T-helper 17 cell (primary cell): ENCODE data around the gene ADARB2. TPM values are rescaled to one million over a fixed set of nuclear protein-coding genes. Genes with fewer than 3 reads are reported as not detected.

Experiments used
- ATAC-seq: fragments of 150-1000 bp; cut with Tn5 transposase; 2 replicates; pipeline ENCODE4 v1.10.0; 2021; ENCODE audit warnings: mild to moderate bottlenecking, moderate library complexity
- DNase-seq, 3 donors: peaks; one replicate each; pipeline versions ENCODE4 v3.0.0 to v3.0.0-alpha.2; 2020 to 2021
- H3K9me3 ChIP-seq: one replicate; pipeline ENCODE4 v1.7.0; 2013; ENCODE audit warnings: low read length, mild to moderate bottlenecking; ENCODE audit not compliant: control insufficient read depth, poor library complexity, severe bottlenecking
- H3K27ac Mint-ChIP-seq: one replicate; pipeline ENCODE4 v1.8.0; 2022; ENCODE audit warnings: mild to moderate bottlenecking, moderate library complexity, mixed read lengths
- H3K27me3 Mint-ChIP-seq: one replicate; pipeline ENCODE4 v1.8.0; 2022; ENCODE audit warnings: mixed read lengths
- H3K36me3 Mint-ChIP-seq: one replicate; pipeline ENCODE4 v1.8.0; 2022; ENCODE audit warnings: low read depth, mixed read lengths
- H3K4me1 Mint-ChIP-seq: one replicate; pipeline ENCODE4 v1.8.0; 2022; ENCODE audit warnings: mild to moderate bottlenecking, mixed read lengths
- H3K4me3 Mint-ChIP-seq: one replicate; pipeline ENCODE4 v1.8.0; 2022; ENCODE audit warnings: mild to moderate bottlenecking, moderate library complexity, mixed read lengths
- total RNA-seq, 4 donors: library from RNA in 2 of 4; stranded (reverse) in 2 of 4; gene quantifications; one replicate each; pipeline ENCODE4 v1.2.3 and lab custom pipeline; 2022 to 2026

ADARB2 gene
- total RNA-seq, 2 donors from 2014 or later: 0.18 TPM; not detected in 1

DNA sequence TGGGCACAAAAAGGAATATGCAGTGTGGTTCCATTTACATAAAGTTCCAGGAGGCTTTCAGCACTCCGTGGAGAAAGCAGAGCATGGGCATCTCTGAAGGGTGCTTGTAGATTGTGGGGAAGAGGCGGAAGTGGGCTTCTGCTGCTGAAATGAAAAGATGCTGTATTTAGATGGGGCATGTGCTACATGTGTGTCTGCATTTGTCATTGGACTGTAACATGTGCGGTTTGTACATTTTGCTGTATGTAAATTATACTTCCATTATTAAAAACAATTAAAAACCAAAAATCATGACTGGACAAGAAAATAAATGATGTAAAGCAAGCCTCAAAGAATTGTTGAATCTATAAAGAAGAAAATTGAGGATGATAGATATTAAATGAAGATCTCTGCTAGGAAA, 347.1 kb downstream of the ADARB2 start:
- DNase-seq (no peak), ATAC-seq (no peak)
- no peaks in the 10 kb centered on the region for H3K36me3 Mint-ChIP-seq
- H3K4me1 Mint-ChIP-seq: peaks cover 2% of the 10 kb centered on the region
- H3K4me3 Mint-ChIP-seq: no peak overlapping the region
- no peaks in the 10 kb centered on the region for H3K27me3 Mint-ChIP-seq
- H3K27ac Mint-ChIP-seq: peak overlapping the region; percentile 37
- no peaks in the 10 kb centered on the region for H3K9me3 ChIP-seq

DNA sequence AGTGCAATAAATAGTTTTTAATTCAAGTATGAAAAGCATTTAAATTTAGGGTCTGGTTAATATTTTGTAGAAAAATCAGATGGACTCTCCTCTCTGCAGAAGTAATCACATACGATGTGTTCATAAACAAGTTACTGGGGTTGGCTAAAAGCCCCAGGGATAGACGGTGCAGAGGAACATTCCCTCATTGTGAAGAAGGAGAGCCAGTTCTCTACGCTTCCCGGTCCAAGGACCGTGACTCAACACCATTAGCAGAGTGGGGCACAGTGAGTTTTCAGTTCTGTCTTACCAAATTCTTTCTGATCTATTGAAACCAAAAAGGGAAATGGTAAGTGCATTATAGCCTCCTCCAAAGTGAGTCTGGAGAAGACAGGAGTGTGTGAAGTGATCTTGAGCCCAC, 353.3 kb downstream of the ADARB2 start:
- Mint-ChIP-seq H3K4me3 (no peak overlapping the region), H3K36me3 (no peaks in the 10 kb centered on the region), H3K4me1 (no peaks in the 10 kb centered on the region), H3K27me3 (peaks cover 49% of the 10 kb centered on the region), H3K27ac (no peak overlapping the region)
- H3K9me3 ChIP-seq: no peaks in the 10 kb centered on the region
- no peak for ATAC-seq
- no peak for DNase-seq

DNA sequence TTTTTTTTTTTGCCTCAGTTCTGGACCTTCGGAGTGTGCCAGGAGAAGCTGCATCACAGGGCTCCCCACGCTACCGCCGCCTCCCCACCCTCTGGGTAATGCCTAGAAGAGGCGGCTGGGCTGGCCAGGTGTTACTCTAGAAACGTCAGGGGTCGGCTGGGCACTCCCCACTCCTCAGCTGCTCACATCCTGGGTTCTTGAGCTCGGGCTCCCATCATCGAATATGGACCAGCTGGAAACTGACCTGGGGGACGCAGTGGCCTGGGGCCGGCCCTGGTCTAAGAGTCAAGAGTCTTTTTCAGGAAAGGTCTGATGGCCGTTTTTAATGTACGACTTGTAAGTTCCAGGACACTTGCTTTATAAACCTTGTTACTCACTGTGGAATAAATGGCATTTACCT, 354.6 kb downstream of the ADARB2 start:
- peaks cover 62% of the 10 kb centered on the region for H3K27me3 Mint-ChIP-seq
- H3K4me3 Mint-ChIP-seq: no peak overlapping the region
- ATAC-seq: no peak
- H3K4me1 Mint-ChIP-seq: no peaks in the 10 kb centered on the region
- H3K9me3 ChIP-seq: no peaks in the 10 kb centered on the region
- no peak overlapping the region for H3K27ac Mint-ChIP-seq
- no peak for DNase-seq
- peaks cover 4% of the 10 kb centered on the region for H3K36me3 Mint-ChIP-seq

DNA sequence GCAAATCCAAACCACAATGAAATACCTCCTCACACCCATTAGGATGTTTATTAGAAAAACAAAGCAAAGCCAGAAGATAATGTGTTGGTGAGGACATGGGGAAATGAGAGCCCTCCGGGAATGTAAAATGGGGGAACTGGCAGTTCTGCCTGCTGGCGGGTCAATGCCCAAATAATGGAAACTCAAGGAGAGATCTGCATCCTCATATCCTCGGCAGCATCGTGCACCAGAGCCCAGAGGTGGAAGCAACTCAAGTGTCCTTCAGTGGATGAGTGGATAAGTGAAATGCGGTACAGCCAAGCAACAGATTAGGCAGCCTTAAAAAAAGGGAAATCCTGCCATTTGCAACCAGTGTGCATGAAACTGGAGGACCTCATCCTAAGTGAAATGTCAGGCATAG, 356.0 kb downstream of the ADARB2 start:
- DNase-seq: no peak
- peaks cover 4% of the 10 kb centered on the region for H3K36me3 Mint-ChIP-seq
- H3K27ac Mint-ChIP-seq: no peak overlapping the region
- ATAC-seq: no peak
- H3K9me3 ChIP-seq: no peaks in the 10 kb centered on the region
- no peaks in the 10 kb centered on the region for H3K4me1 Mint-ChIP-seq
- peaks cover 69% of the 10 kb centered on the region for H3K27me3 Mint-ChIP-seq
- no peak overlapping the region for H3K4me3 Mint-ChIP-seq

DNA sequence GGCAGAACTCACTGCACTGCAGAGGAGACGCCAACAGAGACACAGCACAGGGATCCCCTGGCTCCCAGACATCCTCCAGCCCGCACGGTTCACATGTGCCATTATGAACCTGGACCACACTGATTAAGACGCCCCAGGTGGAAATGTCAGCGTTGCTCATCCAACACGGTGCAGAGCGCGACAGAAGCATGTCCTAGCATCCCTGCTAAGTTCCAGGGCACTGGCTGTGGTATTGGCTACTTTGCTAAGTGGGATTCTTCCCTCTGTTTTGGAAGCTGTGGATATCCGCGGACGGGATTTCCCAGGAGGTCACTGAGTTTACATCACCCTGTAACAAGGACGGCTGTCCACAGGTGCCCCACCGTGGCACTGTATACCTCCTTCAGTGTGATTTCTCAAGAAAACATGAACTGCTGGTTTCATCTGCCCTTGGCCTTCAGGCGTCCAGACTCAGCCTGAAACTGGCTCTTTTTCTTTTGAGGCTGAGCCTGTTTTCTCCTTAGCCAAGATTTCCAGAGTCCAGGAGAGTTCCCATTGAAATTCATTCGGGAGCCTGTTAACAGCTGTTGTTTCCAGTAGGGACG, 357.1 kb downstream of the ADARB2 start:
- Mint-ChIP-seq H3K27ac (no peak overlapping the region), H3K4me3 (no peak overlapping the region), H3K4me1 (no peaks in the 10 kb centered on the region), H3K36me3 (peaks cover 4% of the 10 kb centered on the region), H3K27me3 (peaks cover 69% of the 10 kb centered on the region)
- ATAC-seq: no peak
- H3K9me3 ChIP-seq: no peaks in the 10 kb centered on the region
- no peak for DNase-seq

DNA sequence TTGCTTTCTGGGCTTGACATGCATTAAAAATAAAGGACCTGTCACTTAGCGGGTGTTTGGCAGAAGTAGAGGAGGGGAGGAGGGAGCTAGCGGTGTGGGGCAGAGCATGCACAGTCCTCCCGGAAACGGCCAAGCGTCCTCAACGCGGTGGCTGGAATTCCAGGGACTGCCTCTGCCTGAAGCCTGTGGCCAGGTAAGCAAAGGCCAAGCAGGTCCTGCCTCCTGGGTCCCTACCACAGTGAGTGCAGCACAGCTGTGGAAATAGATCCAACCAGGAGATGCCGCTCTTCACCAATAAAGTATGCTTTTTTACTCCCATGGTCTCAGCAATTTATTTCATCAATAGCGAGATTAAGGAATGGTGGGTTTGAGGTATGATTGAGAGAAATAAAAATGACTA, 357.7 kb downstream of the ADARB2 start:
- Mint-ChIP-seq H3K36me3 (peaks cover 4% of the 10 kb centered on the region), H3K27me3 (peaks cover 66% of the 10 kb centered on the region), H3K4me3 (no peak overlapping the region), H3K27ac (no peak overlapping the region), H3K4me1 (no peaks in the 10 kb centered on the region)
- no peak for ATAC-seq
- no peak for DNase-seq
- H3K9me3 ChIP-seq: no peaks in the 10 kb centered on the region

DNA sequence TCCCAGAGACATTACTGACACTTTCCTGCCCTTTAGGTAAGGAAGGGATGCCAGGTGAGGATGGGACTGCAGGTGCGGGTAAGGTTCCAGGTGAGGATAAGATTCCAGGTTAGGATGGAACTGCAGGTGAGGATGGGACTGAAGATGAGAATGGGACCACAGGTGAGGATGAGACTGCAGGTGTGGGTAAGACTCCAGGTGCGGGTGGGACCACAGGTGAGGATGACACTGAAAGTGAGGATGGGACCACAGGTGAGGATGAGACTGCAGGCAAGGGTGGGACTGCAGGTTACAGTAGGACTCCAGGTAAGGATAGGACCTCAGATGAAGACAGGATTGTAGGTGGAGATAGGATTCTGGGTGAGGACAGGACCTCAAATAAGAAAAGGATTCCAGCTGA, 358.9 kb downstream of the ADARB2 start:
- Mint-ChIP-seq H3K4me3 (no peak overlapping the region), H3K27ac (no peak overlapping the region), H3K4me1 (no peaks in the 10 kb centered on the region), H3K27me3 (peaks cover 55% of the 10 kb centered on the region), H3K36me3 (peaks cover 4% of the 10 kb centered on the region)
- no peak for DNase-seq
- H3K9me3 ChIP-seq: no peaks in the 10 kb centered on the region
- ATAC-seq: no peak

DNA sequence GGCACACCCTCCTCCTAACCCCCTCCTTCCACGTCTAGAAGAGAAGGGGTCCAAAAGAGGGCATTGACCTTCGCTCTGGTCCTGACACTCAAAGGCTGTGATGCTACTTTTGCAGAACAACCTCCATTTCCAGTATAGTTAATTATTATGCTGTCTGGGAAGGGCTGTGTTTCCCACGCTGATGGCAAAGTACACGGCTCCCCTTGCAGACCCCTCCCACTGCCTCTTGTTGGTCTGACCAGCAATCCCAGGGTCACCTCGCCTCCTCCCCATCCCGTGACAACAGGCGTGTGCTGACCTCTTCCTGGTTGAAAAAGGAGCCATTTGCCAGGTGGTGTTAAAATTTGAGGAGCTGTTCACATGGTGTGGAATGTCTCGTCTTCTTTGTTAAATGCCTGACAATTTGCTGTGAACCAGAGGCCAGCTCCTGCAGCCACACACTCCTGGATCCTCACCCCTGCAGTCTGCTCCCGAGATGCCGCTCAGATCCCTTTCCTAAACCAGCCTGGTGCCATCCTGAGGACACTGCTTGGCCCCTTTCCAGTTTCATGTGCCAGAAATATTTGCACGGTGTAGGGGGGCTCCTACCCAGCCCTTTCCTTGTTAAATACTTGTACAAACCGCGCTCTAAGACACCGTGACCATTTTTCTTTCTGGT, 359.5 kb downstream of the ADARB2 start:
- peaks cover 4% of the 10 kb centered on the region for H3K36me3 Mint-ChIP-seq
- DNase-seq (no peak), ATAC-seq (no peak)
- no peaks in the 10 kb centered on the region for H3K9me3 ChIP-seq
- H3K27ac Mint-ChIP-seq: no peak overlapping the region
- H3K4me1 Mint-ChIP-seq: no peaks in the 10 kb centered on the region
- H3K4me3 Mint-ChIP-seq: no peak overlapping the region
- peaks cover 49% of the 10 kb centered on the region for H3K27me3 Mint-ChIP-seq

DNA sequence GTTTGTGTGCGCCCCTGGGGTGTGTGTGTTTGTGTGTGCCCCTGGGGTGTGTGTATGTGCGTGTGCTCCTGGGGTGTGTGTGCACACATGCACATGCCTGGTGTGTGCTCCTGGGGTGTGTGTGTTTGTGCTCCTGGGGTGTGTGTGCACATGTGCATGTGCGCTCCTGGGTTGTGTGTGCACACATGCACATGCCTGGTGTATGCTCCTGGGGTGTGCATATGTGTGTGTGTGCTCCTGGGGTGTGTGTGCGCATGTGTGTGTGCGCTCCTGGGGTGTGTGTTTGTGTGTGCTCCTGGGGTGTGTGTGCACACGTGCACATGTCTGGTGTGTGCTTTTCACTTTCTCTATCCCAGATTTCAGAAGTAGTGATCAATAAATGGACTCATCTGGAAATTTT, 360.1 kb downstream of the ADARB2 start:
- no peaks in the 10 kb centered on the region for H3K9me3 ChIP-seq
- ATAC-seq (no peak), DNase-seq (no peak)
- no peaks in the 10 kb centered on the region for H3K4me1 Mint-ChIP-seq
- peaks cover 4% of the 10 kb centered on the region for H3K36me3 Mint-ChIP-seq
- no peak overlapping the region for H3K4me3 Mint-ChIP-seq
- peaks cover 45% of the 10 kb centered on the region for H3K27me3 Mint-ChIP-seq
- H3K27ac Mint-ChIP-seq: no peak overlapping the region

DNA sequence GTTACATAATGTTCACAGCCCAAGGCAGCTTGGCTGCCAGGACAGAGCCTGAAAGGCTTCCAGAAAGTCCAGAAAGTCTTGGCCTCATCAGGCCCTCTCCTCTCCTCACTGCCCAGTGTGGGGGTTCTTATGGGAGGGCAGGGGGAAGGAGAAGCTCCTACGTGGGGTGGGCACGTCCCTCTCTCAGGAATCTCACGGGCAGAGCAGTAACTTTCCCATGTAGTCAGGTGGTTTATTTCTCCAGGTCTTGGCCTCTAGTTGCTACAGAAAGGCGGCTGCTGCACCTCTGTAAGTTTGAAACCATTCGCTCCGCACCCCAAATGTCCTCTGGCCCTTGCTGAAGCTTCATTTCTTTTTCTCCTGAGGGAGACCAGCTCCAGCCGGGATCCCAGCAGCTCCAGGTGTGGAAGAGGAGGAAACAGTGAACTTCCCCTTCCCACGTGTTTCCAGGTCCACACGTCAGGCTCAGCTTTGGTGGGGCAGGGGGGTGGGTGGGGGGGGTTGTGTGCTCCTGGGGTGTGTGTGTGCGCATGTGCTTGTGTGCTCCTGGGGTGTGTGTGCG, 360.9 kb downstream of the ADARB2 start:
- no peak for ATAC-seq
- Mint-ChIP-seq H3K36me3 (peaks cover 4% of the 10 kb centered on the region), H3K4me3 (no peak overlapping the region), H3K27ac (no peak overlapping the region), H3K4me1 (no peaks in the 10 kb centered on the region), H3K27me3 (peaks cover 42% of the 10 kb centered on the region)
- no peak for DNase-seq
- no peaks in the 10 kb centered on the region for H3K9me3 ChIP-seq

DNA sequence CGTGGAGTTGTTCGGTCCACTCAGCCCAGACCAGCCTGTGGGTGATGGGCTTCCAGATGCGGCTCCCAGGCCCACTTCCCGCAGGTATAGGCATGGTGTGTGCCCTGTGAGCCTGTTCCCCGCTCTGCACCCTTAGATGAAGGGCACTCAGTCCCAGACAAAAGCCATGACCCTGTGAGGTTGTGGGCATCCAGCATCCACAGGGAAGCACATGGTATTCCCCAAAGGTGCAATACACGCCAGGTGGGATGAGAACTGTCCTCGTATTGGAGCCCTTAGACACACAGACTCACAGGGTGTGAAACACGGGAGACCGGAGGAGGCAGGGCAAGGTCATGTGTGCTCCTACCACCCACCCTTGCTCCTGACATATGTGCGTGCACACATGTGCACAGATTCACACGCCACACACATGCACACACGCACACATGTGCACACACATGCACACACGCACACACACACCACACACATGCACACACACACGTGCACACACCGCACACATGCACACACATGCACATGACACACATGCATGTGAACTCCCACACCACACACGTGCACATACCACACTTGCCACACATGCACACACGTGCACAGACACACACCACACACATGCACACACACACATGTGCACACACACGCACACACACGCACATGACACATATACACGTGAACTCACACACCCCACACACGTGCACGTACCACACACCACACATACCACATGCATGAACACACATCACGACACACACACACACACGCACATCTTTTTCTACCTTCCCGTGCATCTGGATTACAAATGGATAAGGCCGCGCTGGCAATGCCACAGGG, 361.8 kb downstream of the ADARB2 start:
- no peak for DNase-seq
- H3K9me3 ChIP-seq: no peaks in the 10 kb centered on the region
- Mint-ChIP-seq H3K4me3 (no peak overlapping the region), H3K4me1 (no peaks in the 10 kb centered on the region), H3K27ac (no peak overlapping the region), H3K36me3 (peaks cover 4% of the 10 kb centered on the region), H3K27me3 (peaks cover 38% of the 10 kb centered on the region)
- ATAC-seq: no peak

DNA sequence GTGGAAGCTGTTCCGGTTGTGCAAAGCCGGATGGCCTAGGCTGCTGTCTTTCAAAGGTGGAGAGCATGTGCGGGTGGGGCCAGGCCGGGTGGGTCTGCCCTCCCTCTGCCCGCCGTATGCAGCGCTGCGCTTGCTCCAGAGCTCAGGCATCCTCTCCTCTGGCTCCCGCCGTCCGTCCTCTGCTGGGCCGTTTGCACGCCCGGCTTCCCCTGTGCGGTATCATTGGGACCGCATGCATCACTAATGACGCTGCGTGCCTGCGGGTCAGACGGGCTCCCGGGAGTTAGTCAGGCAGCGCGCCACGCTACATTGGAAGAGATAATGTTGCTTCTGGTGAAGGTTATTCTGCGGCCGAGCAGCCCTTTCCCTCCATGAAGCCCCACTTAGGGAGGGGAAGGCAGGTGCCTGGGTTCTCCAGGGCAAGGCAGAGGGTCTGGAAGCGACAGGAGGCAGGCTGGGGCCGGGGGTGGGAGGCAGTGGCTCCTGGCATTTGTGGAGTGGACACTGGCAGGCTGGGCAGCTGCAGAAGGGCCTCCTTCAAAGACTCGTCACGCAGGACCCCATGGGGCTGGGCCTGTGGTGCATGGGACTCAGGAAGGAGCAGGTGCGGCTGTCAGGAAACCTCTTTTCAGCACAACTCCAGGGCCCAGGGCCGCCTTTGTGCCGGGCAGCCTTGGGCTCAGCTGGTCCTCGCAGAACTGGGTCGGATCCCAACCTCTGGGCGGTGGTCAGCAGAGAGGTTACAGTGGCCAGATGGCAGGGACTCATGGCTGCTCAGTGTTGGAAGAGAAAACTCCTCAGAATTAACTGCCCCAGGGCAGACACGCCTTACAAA, 362.6 kb downstream of the ADARB2 start:
- peaks cover 38% of the 10 kb centered on the region for H3K27me3 Mint-ChIP-seq
- peaks cover 2% of the 10 kb centered on the region for H3K4me1 Mint-ChIP-seq
- DNase-seq (no peak), ATAC-seq (no peak)
- H3K36me3 Mint-ChIP-seq: peaks cover 4% of the 10 kb centered on the region
- H3K9me3 ChIP-seq: no peaks in the 10 kb centered on the region
- no peak overlapping the region for H3K27ac Mint-ChIP-seq
- no peak overlapping the region for H3K4me3 Mint-ChIP-seq

DNA sequence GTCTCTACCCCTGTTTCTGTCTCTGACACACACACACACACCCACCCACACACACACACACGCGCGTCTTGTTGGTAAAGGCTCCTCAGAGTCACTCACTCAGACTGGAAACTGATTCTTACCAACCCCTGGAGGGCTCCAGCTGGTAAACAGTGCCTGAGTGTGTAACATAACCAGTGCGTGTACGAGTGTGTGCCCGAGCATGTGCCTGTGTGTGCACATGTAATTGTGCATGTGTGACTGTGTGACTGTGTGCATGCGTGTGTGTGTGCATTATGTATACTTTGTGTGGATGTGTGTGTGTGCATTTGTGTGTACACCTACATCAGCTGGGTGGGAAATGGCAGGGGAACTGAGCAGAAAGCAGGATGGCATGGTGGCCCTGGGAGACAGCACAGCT, 364.0 kb downstream of the ADARB2 start:
- Mint-ChIP-seq H3K4me3 (no peak overlapping the region), H3K4me1 (peaks cover 2% of the 10 kb centered on the region), H3K27me3 (peaks cover 37% of the 10 kb centered on the region), H3K27ac (no peak overlapping the region), H3K36me3 (no peaks in the 10 kb centered on the region)
- no peaks in the 10 kb centered on the region for H3K9me3 ChIP-seq
- ATAC-seq (no peak), DNase-seq (no peak)
